HG03439 (cell line): ENCODE results near the gene PFDN6.

Experiments
- ATAC-seq: cut with Tn5 transposase; IDR thresholded peaks from one replicate; pipeline ENCODE4 v1.9.1; 2021; ENCODE audit warnings: mild to moderate bottlenecking, moderate library complexity; ENCODE audit not compliant: unreplicated experiment

The PFDN6 gene

GRCh38 chr6:33294086-33294823, 4.9 kb downstream of the PFDN6 start:
- ATAC-seq: no peak

GRCh38 chr6:33295621-33296369, 6.4 kb downstream of the PFDN6 start:
- no peak for ATAC-seq

- no peak for ATAC-seq
Measured at GRCh38 chr6:33296797-33297405, 7.5 kb downstream of the PFDN6 start.

- ATAC-seq: no peak
Measured at GRCh38 chr6:33297406-33297955, 8.1 kb downstream of the PFDN6 start.

- no peak for ATAC-seq
Measured at GRCh38 chr6:33297956-33298772, 8.8 kb downstream of the PFDN6 start.

GRCh38 chr6:33298773-33299236, 9.4 kb downstream of the PFDN6 start, which contains the start of gene RGL2:
Gene RGL2 (minus strand): TSS chr6:33298942. CDS start chr6:33298610, 332 bp downstream.
- ATAC-seq: peak; percentile 25

- ATAC-seq: peak; percentile 72
Measured at GRCh38 chr6:33299237-33299944, 10.0 kb downstream of the PFDN6 start.

- ATAC-seq: no peak
Measured at GRCh38 chr6:33301877-33302276, 12.5 kb downstream of the PFDN6 start.

- ATAC-seq: no peak
Measured at GRCh38 chr6:33304216-33304615, 14.8 kb downstream of the PFDN6 start.

- ATAC-seq: no peak
Measured at GRCh38 chr6:33305052-33305451, 15.7 kb downstream of the PFDN6 start.

GRCh38 chr6:33306356-33306755, 17.0 kb downstream of the PFDN6 start:
- ATAC-seq: no peak

- ATAC-seq: no peak
Measured at GRCh38 chr6:33312361-33313104, 23.1 kb downstream of the PFDN6 start.

- ATAC-seq: peak; percentile 3
Measured at GRCh38 chr6:33313105-33313708, 23.8 kb downstream of the PFDN6 start.

GRCh38 chr6:33313709-33314514, 24.5 kb downstream of the PFDN6 start, which contains the start of gene TAPBP:
Gene TAPBP (minus strand): TSS chr6:33314078. CDS start chr6:33314041, 37 bp downstream.
- peak; percentile 36 for ATAC-seq

- ATAC-seq: no peak
Measured at GRCh38 chr6:33314515-33314942, 25.1 kb downstream of the PFDN6 start.

- ATAC-seq: no peak
Measured at GRCh38 chr6:33314943-33315792, 25.8 kb downstream of the PFDN6 start.
